ENCODE results near the gene KREMEN2.

KREMEN2 gene

GRCh38 chr16:2980227-2981176 lies 16.4 kb downstream of the KREMEN2 start, which contains the start of gene PKMYT1:
Gene PKMYT1, minus strand, starts transcription at chr16:2980446. Its CDS starts 789 bp downstream, at chr16:2979657.
- no peak for FAIRE-seq

- no peak for FAIRE-seq
Measured at GRCh38 chr16:2981177-2981898, 17.3 kb downstream of the KREMEN2 start.

- FAIRE-seq, result no peak
Measured at GRCh38 chr16:2981899-2982250, 17.8 kb downstream of the KREMEN2 start.

- no peak for FAIRE-seq
Measured at GRCh38 chr16:2982402-2982801, 18.3 kb downstream of the KREMEN2 start.

GRCh38 chr16:2983706-2984136 lies 19.6 kb downstream of the KREMEN2 start:
- no peak for FAIRE-seq

- FAIRE-seq, result no peak
Measured at GRCh38 chr16:2985462-2985861, 21.4 kb downstream of the KREMEN2 start.

- no peak for FAIRE-seq
Measured at GRCh38 chr16:2985893-2986355, 21.8 kb downstream of the KREMEN2 start.

- FAIRE-seq, result no peak
Measured at GRCh38 chr16:2986623-2987188, 22.6 kb downstream of the KREMEN2 start.

GRCh38 chr16:2987286-2987685 lies 23.2 kb downstream of the KREMEN2 start:
- FAIRE-seq, result no peak

GRCh38 chr16:2987833-2988232 lies 23.8 kb downstream of the KREMEN2 start:
- FAIRE-seq, result no peak

- FAIRE-seq, result no peak
Measured at GRCh38 chr16:2988590-2989099, 24.6 kb downstream of the KREMEN2 start.

- no peak for FAIRE-seq
Measured at GRCh38 chr16:2990891-2991290, 26.8 kb downstream of the KREMEN2 start.

GRCh38 chr16:2991566-2992261 lies 27.6 kb downstream of the KREMEN2 start:
- FAIRE-seq, result no peak

GRCh38 chr16:2992383-2993081 lies 28.5 kb downstream of the KREMEN2 start:
- no peak for FAIRE-seq

- no peak for FAIRE-seq
Measured at GRCh38 chr16:2996298-2996697, 32.2 kb downstream of the KREMEN2 start.

- FAIRE-seq, result no peak
Measured at GRCh38 chr16:2999929-3000328, 35.9 kb downstream of the KREMEN2 start.

GRCh38 chr16:3000540-3000939 lies 36.5 kb downstream of the KREMEN2 start:
- no peak for FAIRE-seq

GRCh38 chr16:3001316-3001715 lies 37.2 kb downstream of the KREMEN2 start:
- no peak for FAIRE-seq

GRCh38 chr16:3003582-3004270 lies 39.7 kb downstream of the KREMEN2 start:
- FAIRE-seq, result peak; percentile 93

GRCh38 chr16:3004319-3004718 lies 40.2 kb downstream of the KREMEN2 start:
- no peak for FAIRE-seq

- no peak for FAIRE-seq
Measured at GRCh38 chr16:3004781-3005284, 40.8 kb downstream of the KREMEN2 start.
